ENCODE measurements around the gene KDM4B. TPM values are rescaled to one million over a fixed set of nuclear protein-coding genes. Genes with fewer than 3 reads are reported as not detected.

KDM4B gene
- total and polyA plus RNA-seq, 9 of the 15 experiments (the other 6 are each of a cell fraction or from before 2014, with no cell fraction given), result 0.21 to 29.9 (median 7.3) TPM

GRCh38 chr19:5172859-5173630, 204.1 kb downstream of the KDM4B start (continued):
- TF ChIP-seq SRSF7 (optimal IDR thresholded peaks at IDR 0.05; ENCODE audit: low read depth, low read length), result no peak
- TF ChIP-seq MAFF (IDR thresholded peaks at IDR 0.05; ENCODE audit: low read length), result peak; percentile 91
- TF ChIP-seq EP300 (IDR thresholded peaks at IDR 0.05; ENCODE audit: low read length), result peak; percentile 52; the same call in 1 of the 2 replicates
- TF ChIP-seq NKRF (IDR thresholded peaks at IDR 0.05; ENCODE audit: borderline replicate concordance), result no peak
- peak; percentile 3; the same call in 1 of the 2 replicates for TF ChIP-seq CBFA2T3 (IDR thresholded peaks at IDR 0.05)
- no peak for TF ChIP-seq ZNF76 (CRISPR knock-in tag; IDR thresholded peaks at IDR 0.05; ENCODE audit: borderline replicate concordance)
- peak; percentile 12; the same call in 1 of the 2 replicates for TF ChIP-seq TCF3 (CRISPR knock-in tag; IDR thresholded peaks at IDR 0.05)
- no peak for TF ChIP-seq POLR2A (conservative IDR thresholded peaks at IDR 0.05)
- TF ChIP-seq NFE2 (IDR thresholded peaks at IDR 0.05; ENCODE audit: low read depth), result peak; percentile 85
- TF ChIP-seq ZNF316 (IDR thresholded peaks at IDR 0.05), result peak; percentile 99
- peak; percentile 77 for TF ChIP-seq DPF2 (IDR thresholded peaks at IDR 0.05)
- TF ChIP-seq SIN3B (IDR thresholded peaks at IDR 0.05; ENCODE audit: low read depth), result no peak
- TF ChIP-seq, protein P1, sequence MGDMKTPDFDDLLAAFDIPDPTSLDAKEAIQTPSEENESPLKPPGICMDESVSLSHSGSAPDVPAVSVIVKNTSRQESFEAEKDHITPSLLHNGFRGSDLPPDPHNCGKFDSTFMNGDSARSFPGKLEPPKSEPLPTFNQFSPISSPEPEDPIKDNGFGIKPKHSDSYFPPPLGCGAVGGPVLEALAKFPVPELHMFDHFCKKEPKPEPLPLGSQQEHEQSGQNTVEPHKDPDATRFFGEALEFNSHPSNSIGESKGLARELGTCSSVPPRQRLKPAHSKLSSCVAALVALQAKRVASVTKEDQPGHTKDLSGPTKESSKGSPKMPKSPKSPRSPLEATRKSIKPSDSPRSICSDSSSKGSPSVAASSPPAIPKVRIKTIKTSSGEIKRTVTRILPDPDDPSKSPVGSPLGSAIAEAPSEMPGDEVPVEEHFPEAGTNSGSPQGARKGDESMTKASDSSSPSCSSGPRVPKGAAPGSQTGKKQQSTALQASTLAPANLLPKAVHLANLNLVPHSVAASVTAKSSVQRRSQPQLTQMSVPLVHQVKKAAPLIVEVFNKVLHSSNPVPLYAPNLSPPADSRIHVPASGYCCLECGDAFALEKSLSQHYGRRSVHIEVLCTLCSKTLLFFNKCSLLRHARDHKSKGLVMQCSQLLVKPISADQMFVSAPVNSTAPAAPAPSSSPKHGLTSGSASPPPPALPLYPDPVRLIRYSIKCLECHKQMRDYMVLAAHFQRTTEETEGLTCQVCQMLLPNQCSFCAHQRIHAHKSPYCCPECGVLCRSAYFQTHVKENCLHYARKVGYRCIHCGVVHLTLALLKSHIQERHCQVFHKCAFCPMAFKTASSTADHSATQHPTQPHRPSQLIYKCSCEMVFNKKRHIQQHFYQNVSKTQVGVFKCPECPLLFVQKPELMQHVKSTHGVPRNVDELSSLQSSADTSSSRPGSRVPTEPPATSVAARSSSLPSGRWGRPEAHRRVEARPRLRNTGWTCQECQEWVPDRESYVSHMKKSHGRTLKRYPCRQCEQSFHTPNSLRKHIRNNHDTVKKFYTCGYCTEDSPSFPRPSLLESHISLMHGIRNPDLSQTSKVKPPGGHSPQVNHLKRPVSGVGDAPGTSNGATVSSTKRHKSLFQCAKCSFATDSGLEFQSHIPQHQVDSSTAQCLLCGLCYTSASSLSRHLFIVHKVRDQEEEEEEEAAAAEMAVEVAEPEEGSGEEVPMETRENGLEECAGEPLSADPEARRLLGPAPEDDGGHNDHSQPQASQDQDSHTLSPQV (IDR thresholded peaks at IDR 0.05), result peak; percentile 58; the same call in 1 of the 2 replicates
